Limb (tissue), 2 donors: ENCODE results near the gene FRMD4A.

Experiments
- DNase-seq, 2 donors: peaks; one replicate each; pipeline ENCODE4 v3.0.0-alpha.2; 2016; ENCODE audit errors: extremely low spot score in 2 of 2

Gene FRMD4A

GRCh38 chr10:13990392-13990805 is 340.3 kb downstream of the FRMD4A start:
- peak in 1 of 2 donors; percentile 44 for DNase-seq

GRCh38 chr10:13989616-13990015 is 341.1 kb downstream of the FRMD4A start:
- no peak for DNase-seq

- no peak for DNase-seq
Observed at GRCh38 chr10:13987446-13987845, 343.3 kb downstream of the FRMD4A start.

- no peak for DNase-seq
Observed at GRCh38 chr10:13984647-13985155, 346.0 kb downstream of the FRMD4A start.

GRCh38 chr10:13983035-13983434 is 347.7 kb downstream of the FRMD4A start:
- DNase-seq, result no peak

GRCh38 chr10:13978533-13979115 is 352.1 kb downstream of the FRMD4A start:
- DNase-seq, result peak in 1 of 2 donors; percentile 47

- no peak for DNase-seq
Observed at GRCh38 chr10:13977861-13978532, 352.7 kb downstream of the FRMD4A start.

GRCh38 chr10:13973742-13974141 is 357.0 kb downstream of the FRMD4A start:
- DNase-seq, result peak in 1 of 2 donors; percentile 82

GRCh38 chr10:13972609-13973008 is 358.1 kb downstream of the FRMD4A start:
- DNase-seq, result no peak

- no peak for DNase-seq
Observed at GRCh38 chr10:13971601-13972475, 358.9 kb downstream of the FRMD4A start.

- DNase-seq, result no peak
Observed at GRCh38 chr10:13970957-13971353, 359.8 kb downstream of the FRMD4A start.

GRCh38 chr10:13970236-13970956 is 360.3 kb downstream of the FRMD4A start:
- DNase-seq, result no peak

- DNase-seq, result no peak
Observed at GRCh38 chr10:13969792-13970140, 361.0 kb downstream of the FRMD4A start.

- DNase-seq, result no peak
Observed at GRCh38 chr10:13969118-13969791, 361.5 kb downstream of the FRMD4A start.

GRCh38 chr10:13961853-13962252 is 368.9 kb downstream of the FRMD4A start:
- DNase-seq, result no peak

GRCh38 chr10:13961097-13961496 is 369.6 kb downstream of the FRMD4A start:
- peak in 1 of 2 donors; percentile 46 for DNase-seq

- DNase-seq, result no peak
Observed at GRCh38 chr10:13960603-13961002, 370.1 kb downstream of the FRMD4A start.

- DNase-seq, result no peak
Observed at GRCh38 chr10:13959443-13960359, 371.0 kb downstream of the FRMD4A start.

GRCh38 chr10:13957856-13958255 is 372.9 kb downstream of the FRMD4A start:
- DNase-seq, result no peak

- no peak for DNase-seq
Observed at GRCh38 chr10:13956826-13957225, 373.9 kb downstream of the FRMD4A start.
